Suppressor macrophage treated with lipopolysaccharide for 1 hour (primary cell): ENCODE results near the gene RHOF.

Experiments used
- DNase-seq, 3 donors: peaks; one replicate each; pipeline ENCODE4 v3.0.0-alpha.2; 2020 to 2022

RHOF gene

GRCh38 chr12:121804417-121805111, 11.1 kb upstream of the RHOF start:
- peak; percentile 63 to 78 (median 66) for DNase-seq

- peak; percentile 53 to 78 (median 57) for DNase-seq
Measured at GRCh38 chr12:121803861-121804416, 10.5 kb upstream of the RHOF start, which contains the start of gene SETD1B. Gene SETD1B, plus strand, starts transcription at chr12:121804009. Its CDS starts 729 bp downstream, at chr12:121804738.

- DNase-seq, result peak; percentile 95 to 96 (median 95)
Measured at GRCh38 chr12:121802843-121803698, 9.6 kb upstream of the RHOF start.

GRCh38 chr12:121802485-121802842, 9.0 kb upstream of the RHOF start:
- no peak for DNase-seq

GRCh38 chr12:121801595-121802484, 8.4 kb upstream of the RHOF start:
- peak; percentile 48 to 61 (median 58) for DNase-seq

GRCh38 chr12:121800694-121801594, 7.5 kb upstream of the RHOF start:
- DNase-seq, result peak; percentile 77 to 83 (median 79)

- DNase-seq, result peak; percentile 90 to 98 (median 95)
Measured at GRCh38 chr12:121799842-121800693, 6.6 kb upstream of the RHOF start.

- DNase-seq, result peak; percentile 84 to 90 (median 86)
Measured at GRCh38 chr12:121799156-121799841, 5.8 kb upstream of the RHOF start.

- DNase-seq, result no peak
Measured at GRCh38 chr12:121798787-121799155, 5.3 kb upstream of the RHOF start.

- DNase-seq, result no peak
Measured at GRCh38 chr12:121797937-121798786, 4.7 kb upstream of the RHOF start.

GRCh38 chr12:121796855-121797751, 3.6 kb upstream of the RHOF start:
- DNase-seq, result peak; percentile 63 to 80 (median 65)

- peak; percentile 89 to 90 (median 90) for DNase-seq
Measured at GRCh38 chr12:121795034-121795968, 1.8 kb upstream of the RHOF start.

GRCh38 chr12:121794534-121795033, 1.1 kb upstream of the RHOF start:
- DNase-seq, result no peak

GRCh38 chr12:121793838-121794533, 498 bp upstream of the RHOF start:
- DNase-seq, result peak; percentile 95 to 98 (median 97)

GRCh38 chr12:121792607-121793439, 665 bp downstream of the RHOF start:
- DNase-seq, result peak; percentile 42 to 76 (median 55)
